ENCODE measurements around the gene BID.

GRCh38 chr22:17778412-17778976 is 4.2 kb upstream of the BID start:
- TF ChIP-seq CTCF (IDR thresholded peaks at IDR 0.05; ENCODE audit: low read depth, low read length, poor library complexity, severe bottlenecking): no peak
- TF ChIP-seq EZH2phosphoT487 (IDR thresholded peaks at IDR 0.05; ENCODE audit: borderline replicate concordance, low read length): no peak

All from DOHH2 (cell line).